GM19043 (cell line): ENCODE results near the gene LEO1.
A peak's percentile ranks its signal among the peaks of the same experiment; 100 is the strongest.

Experiments used
- ATAC-seq: cut with Tn5 transposase; IDR thresholded peaks from one replicate; pipeline ENCODE4 v1.9.1; 2021; ENCODE audit warnings: low read depth; ENCODE audit not compliant: unreplicated experiment

LEO1 gene

GRCh38 chr15:51935466-51936104, 36.0 kb downstream of the LEO1 start:
- ATAC-seq = peak; percentile 95

- no peak for ATAC-seq
Measured at GRCh38 chr15:51932161-51932560, 39.4 kb downstream of the LEO1 start.

GRCh38 chr15:51931638-51932037, 39.9 kb downstream of the LEO1 start:
- ATAC-seq = no peak

- ATAC-seq = no peak
Measured at GRCh38 chr15:51931016-51931415, 40.6 kb downstream of the LEO1 start.

- ATAC-seq = no peak
Measured at GRCh38 chr15:51926809-51927208, 44.8 kb downstream of the LEO1 start.

GRCh38 chr15:51924156-51925068, 47.2 kb downstream of the LEO1 start:
- no peak for ATAC-seq

- ATAC-seq = no peak
Measured at GRCh38 chr15:51917493-51917892, 54.1 kb downstream of the LEO1 start.

GRCh38 chr15:51912528-51912927, 59.0 kb downstream of the LEO1 start:
- no peak for ATAC-seq

GRCh38 chr15:51909584-51909983, 62.0 kb downstream of the LEO1 start:
- ATAC-seq = no peak

- no peak for ATAC-seq
Measured at GRCh38 chr15:51908316-51908715, 63.3 kb downstream of the LEO1 start.

- ATAC-seq = no peak
Measured at GRCh38 chr15:51907136-51907862, 64.3 kb downstream of the LEO1 start.

GRCh38 chr15:51904931-51905330, 66.6 kb downstream of the LEO1 start:
- ATAC-seq = no peak

- no peak for ATAC-seq
Measured at GRCh38 chr15:51904421-51904820, 67.2 kb downstream of the LEO1 start.

- no peak for ATAC-seq
Measured at GRCh38 chr15:51889486-51889885, 82.1 kb downstream of the LEO1 start.

GRCh38 chr15:51888593-51889195, 82.9 kb downstream of the LEO1 start:
- no peak for ATAC-seq
